ENCODE data around the gene CADM1. TPM values are rescaled to one million over a fixed set of nuclear protein-coding genes. Genes with fewer than 3 reads are reported as not detected.

The CADM1 gene
- total RNA-seq, 2 donors from 2014 or later = 1.4 to 6.1 TPM

GRCh38 chr11:115129473-115130289 is 374.5 kb downstream of the CADM1 start:
- no peak overlapping the region for H3K27ac ChIP-seq
- no peaks in the 10 kb centered on the region for H3K36me3 ChIP-seq
- H3K9me3 ChIP-seq = no peaks in the 10 kb centered on the region
- H3K4me1 ChIP-seq (ENCODE audit: control insufficient read depth in 1 of 2, low read depth in 2 of 2) = no peaks in the 10 kb centered on the region
- no peak for ATAC-seq (ENCODE audit: insufficient number of reproducible peaks, low FRiP score, low read depth)
- no peak for DNase-seq (ENCODE audit: low spot score)
- H3K27me3 ChIP-seq (replicated peaks; ENCODE audit: insufficient read depth) = no peaks in the 10 kb centered on the region
- TF ChIP-seq CTCF (IDR thresholded peaks at IDR 0.05) = no peak
- no peak overlapping the region for H3K4me3 ChIP-seq

GRCh38 chr11:115128226-115128625 is 376.0 kb downstream of the CADM1 start:
- Histone ChIP-seq H3K36me3 (no peaks in the 10 kb centered on the region), H3K4me3 (no peak overlapping the region), H3K27ac (no peak overlapping the region), H3K4me1 (ENCODE audit: control insufficient read depth in 1 of 2, low read depth in 2 of 2) (no peaks in the 10 kb centered on the region), H3K27me3 (replicated peaks; ENCODE audit: insufficient read depth) (no peaks in the 10 kb centered on the region), H3K9me3 (no peaks in the 10 kb centered on the region)
- TF ChIP-seq CTCF (IDR thresholded peaks at IDR 0.05) = no peak
- no peak for ATAC-seq (ENCODE audit: insufficient number of reproducible peaks, low FRiP score, low read depth)
- DNase-seq (ENCODE audit: low spot score) = no peak

GRCh38 chr11:115127790-115128189 is 376.4 kb downstream of the CADM1 start:
- no peaks in the 10 kb centered on the region for H3K4me1 ChIP-seq (ENCODE audit: control insufficient read depth in 1 of 2, low read depth in 2 of 2)
- TF ChIP-seq CTCF (IDR thresholded peaks at IDR 0.05) = no peak
- no peaks in the 10 kb centered on the region for H3K9me3 ChIP-seq
- H3K4me3 ChIP-seq = no peak overlapping the region
- no peak overlapping the region for H3K27ac ChIP-seq
- DNase-seq (ENCODE audit: low spot score) (no peak), ATAC-seq (ENCODE audit: insufficient number of reproducible peaks, low FRiP score, low read depth) (no peak)
- H3K36me3 ChIP-seq = no peaks in the 10 kb centered on the region
- H3K27me3 ChIP-seq (replicated peaks; ENCODE audit: insufficient read depth) = no peaks in the 10 kb centered on the region

GRCh38 chr11:115126515-115127208 is 377.6 kb downstream of the CADM1 start:
- ATAC-seq (ENCODE audit: insufficient number of reproducible peaks, low FRiP score, low read depth) = no peak
- H3K36me3 ChIP-seq = no peaks in the 10 kb centered on the region
- H3K4me1 ChIP-seq (ENCODE audit: control insufficient read depth in 1 of 2, low read depth in 2 of 2) = no peaks in the 10 kb centered on the region
- no peak for DNase-seq (ENCODE audit: low spot score)
- H3K27ac ChIP-seq = no peak overlapping the region
- no peak for TF ChIP-seq CTCF (IDR thresholded peaks at IDR 0.05)
- H3K9me3 ChIP-seq = no peaks in the 10 kb centered on the region
- no peak overlapping the region for H3K4me3 ChIP-seq
- no peaks in the 10 kb centered on the region for H3K27me3 ChIP-seq (replicated peaks; ENCODE audit: insufficient read depth)

- Histone ChIP-seq H3K9me3 (no peaks in the 10 kb centered on the region), H3K27ac (no peak overlapping the region), H3K4me1 (ENCODE audit: control insufficient read depth in 1 of 2, low read depth in 2 of 2) (no peaks in the 10 kb centered on the region), H3K27me3 (replicated peaks; ENCODE audit: insufficient read depth) (no peaks in the 10 kb centered on the region), H3K36me3 (no peaks in the 10 kb centered on the region), H3K4me3 (no peak overlapping the region)
- DNase-seq (ENCODE audit: low spot score) (no peak), ATAC-seq (ENCODE audit: insufficient number of reproducible peaks, low FRiP score, low read depth) (no peak)
- no peak for TF ChIP-seq CTCF (IDR thresholded peaks at IDR 0.05)
These were observed 378.1 kb downstream of the CADM1 start for GRCh38 chr11:115126092-115126491.
